SK-N-SH treated with all-trans-retinoic acid at 6 μM for 48 hours (cell line): ENCODE data around the gene PDE9A.

Experiments used
- ATAC-seq: fragments of 200-7000 bp; cut with Tn5 transposase; 3 replicates; pipeline ENCODE4 v1.9.1; 2020; ENCODE audit warnings: mild to moderate bottlenecking, moderate library complexity
- ARNTL ChIP-seq: fragments of 450-650 bp; formaldehyde crosslinking; IDR thresholded peaks from 2 replicates; pipeline ENCODE4 v1.5.0; 2020; ENCODE audit warnings: low read depth, mild to moderate bottlenecking, moderate library complexity, borderline replicate concordance
- BACH2 ChIP-seq: fragments of 250-450 bp; sonication (Bioruptor Pico); IDR thresholded peaks from 2 replicates; pipeline ENCODE4 v1.9.0; 2021; ENCODE audit warnings: mild to moderate bottlenecking, borderline replicate concordance
- ESRRG ChIP-seq: fragments of 250-450 bp; sonication (Bioruptor Pico); IDR thresholded peaks from 2 replicates; pipeline ENCODE4 v1.6.1; 2021; ENCODE audit warnings: mild to moderate bottlenecking
- GLIS3 ChIP-seq: fragments of 250-450 bp; sonication (Bioruptor Pico); IDR thresholded peaks from 2 replicates; pipeline ENCODE4 v1.5.0; 2020; ENCODE audit warnings: mild to moderate bottlenecking, moderate library complexity
- ISL1 ChIP-seq: fragments of 250-450 bp; sonication (Bioruptor Pico); IDR thresholded peaks from 2 replicates; pipeline ENCODE4 v2.1.2; 2022; ENCODE audit warnings: mild to moderate bottlenecking, moderate library complexity
- OSR1 ChIP-seq: fragments of 250-450 bp; sonication (Bioruptor Pico); IDR thresholded peaks from 2 replicates; pipeline ENCODE4 v1.8.0; 2022; ENCODE audit warnings: moderate library complexity, mild to moderate bottlenecking, inconsistent platforms
- RARB ChIP-seq: fragments of 250-450 bp; sonication (Bioruptor Pico); IDR thresholded peaks from 2 replicates; pipeline ENCODE4 v1.8.0; 2021; ENCODE audit warnings: mild to moderate bottlenecking, moderate library complexity
- SNAI2 ChIP-seq: fragments of 250-450 bp; sonication (Bioruptor Pico); IDR thresholded peaks from 2 replicates; pipeline ENCODE4 v1.5.0; 2020; ENCODE audit warnings: mild to moderate bottlenecking, moderate library complexity
- TCF4 ChIP-seq: fragments of 250-450 bp; sonication (Bioruptor Pico); IDR thresholded peaks from 2 replicates; pipeline ENCODE4 v1.8.0; 2021; ENCODE audit warnings: mild to moderate bottlenecking, moderate library complexity, borderline replicate concordance
- TOX ChIP-seq: fragments of 250-450 bp; sonication (Bioruptor Pico); IDR thresholded peaks from 2 replicates; pipeline ENCODE4 v1.8.0; 2021; ENCODE audit warnings: mild to moderate bottlenecking, moderate library complexity, borderline replicate concordance
- ZC3H10 ChIP-seq: fragments of 250-450 bp; sonication (Bioruptor Pico); IDR thresholded peaks from 2 replicates; pipeline ENCODE4 v1.5.1; 2021; ENCODE audit warnings: mild to moderate bottlenecking, moderate library complexity
- ZFP3 ChIP-seq: fragments of 250-450 bp; sonication (Bioruptor Pico); IDR thresholded peaks from 2 replicates; pipeline ENCODE4 v1.5.0; 2020; ENCODE audit warnings: mild to moderate bottlenecking, moderate library complexity
- ZFP30 ChIP-seq: fragments of 450-650 bp; formaldehyde crosslinking; IDR thresholded peaks from 2 replicates; pipeline ENCODE4 v1.5.0; 2022; ENCODE audit warnings: mild to moderate bottlenecking, moderate library complexity
- ZNF565 ChIP-seq: fragments of 450-650 bp; formaldehyde crosslinking; conservative IDR thresholded peaks from 2 replicates; pipeline ENCODE4 v1.5.0; 2020; ENCODE audit warnings: low read depth, mild to moderate bottlenecking, moderate library complexity
- ZNF70 ChIP-seq: fragments of 450-650 bp; formaldehyde crosslinking; IDR thresholded peaks from 2 replicates; pipeline ENCODE4 v1.5.0; 2020; ENCODE audit warnings: mild to moderate bottlenecking, moderate library complexity
- ZNF8 ChIP-seq: fragments of 450-650 bp; formaldehyde crosslinking; IDR thresholded peaks from 2 replicates; pipeline ENCODE4 v1.5.0; 2020; ENCODE audit warnings: mild to moderate bottlenecking, moderate library complexity
- TF ChIP-seq, protein P1 (sequence below): fragments of 250-450 bp; sonication (Bioruptor Pico); IDR thresholded peaks from 2 replicates; pipeline ENCODE4 v1.5.1; 2020; ENCODE audit warnings: low read depth, mild to moderate bottlenecking, moderate library complexity
- TF ChIP-seq, protein P2 (sequence below): fragments of 250-450 bp; sonication (Bioruptor Pico); IDR thresholded peaks from 2 replicates; pipeline ENCODE4 v1.5.0; 2020; ENCODE audit warnings: mild to moderate bottlenecking, moderate library complexity
- TF ChIP-seq, protein P3 (sequence below): fragments of 250-450 bp; sonication (Bioruptor Pico); IDR thresholded peaks from 2 replicates; pipeline ENCODE4 v1.8.0; 2021; ENCODE audit warnings: low read depth, mild to moderate bottlenecking, moderate library complexity, borderline replicate concordance
- TF ChIP-seq, protein P4 (sequence below): fragments of 250-450 bp; sonication (Bioruptor Pico); IDR thresholded peaks from 2 replicates; pipeline ENCODE4 v1.8.0; 2020; ENCODE audit warnings: mild to moderate bottlenecking, moderate library complexity, borderline replicate concordance

PDE9A gene

DNA sequence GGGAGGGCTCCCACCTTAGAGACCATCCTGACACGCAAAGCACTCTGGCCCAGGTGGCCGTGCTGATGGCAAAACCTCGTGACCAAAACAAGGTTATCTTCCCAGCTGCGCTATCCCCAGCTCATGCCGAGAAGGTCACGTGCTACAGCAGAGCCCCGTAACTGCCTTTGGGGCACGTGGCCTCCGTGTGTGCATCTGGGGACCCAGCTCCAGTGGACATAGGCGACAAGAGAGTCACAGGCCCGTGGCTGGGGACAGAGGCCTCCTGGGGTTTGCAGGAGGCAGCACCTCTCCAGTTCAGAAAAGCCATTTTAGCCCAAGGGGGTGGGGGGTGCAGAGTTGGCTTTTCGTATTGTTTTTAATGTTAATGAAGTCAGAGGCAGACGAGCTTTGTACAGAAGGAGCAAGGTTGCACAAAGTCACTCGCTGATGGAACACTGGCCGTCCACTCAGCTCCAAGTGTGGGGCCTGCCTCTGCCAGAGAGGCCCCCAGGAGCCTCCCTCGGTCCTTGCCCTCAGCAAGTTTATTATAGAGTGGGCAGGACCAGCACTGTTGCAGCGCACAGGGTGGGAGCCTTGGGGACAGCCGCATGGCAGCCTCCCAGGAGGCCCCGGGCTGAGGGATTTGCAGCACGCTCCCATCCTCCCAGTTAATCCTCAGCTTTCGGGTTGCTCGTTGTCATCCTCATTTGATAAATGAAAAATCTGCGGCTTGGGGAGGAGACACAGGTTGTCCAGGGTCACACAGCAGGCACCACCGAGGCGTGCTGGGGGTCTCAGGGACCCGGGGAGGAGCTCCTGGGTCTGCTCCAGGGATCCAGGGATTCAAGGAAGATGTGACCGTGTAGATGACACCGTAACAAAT lies 8.0 kb upstream of the PDE9A start:
- TF ChIP-seq OSR1 (CRISPR knock-in tag) (no peak), ZFP3 (CRISPR knock-in tag) (no peak), ARNTL (CRISPR knock-in tag) (no peak), BACH2 (CRISPR knock-in tag) (no peak), GLIS3 (no peak), TOX (no peak), ZNF8 (no peak), ESRRG (CRISPR knock-in tag) (no peak), ZNF565 (no peak), TCF4 (CRISPR knock-in tag) (no peak), ZNF70 (CRISPR knock-in tag) (no peak), ZC3H10 (no peak), ISL1 (no peak), SNAI2 (no peak), RARB (CRISPR knock-in tag) (no peak), ZFP30 (CRISPR knock-in tag) (no peak)
- TF ChIP-seq, protein P1, sequence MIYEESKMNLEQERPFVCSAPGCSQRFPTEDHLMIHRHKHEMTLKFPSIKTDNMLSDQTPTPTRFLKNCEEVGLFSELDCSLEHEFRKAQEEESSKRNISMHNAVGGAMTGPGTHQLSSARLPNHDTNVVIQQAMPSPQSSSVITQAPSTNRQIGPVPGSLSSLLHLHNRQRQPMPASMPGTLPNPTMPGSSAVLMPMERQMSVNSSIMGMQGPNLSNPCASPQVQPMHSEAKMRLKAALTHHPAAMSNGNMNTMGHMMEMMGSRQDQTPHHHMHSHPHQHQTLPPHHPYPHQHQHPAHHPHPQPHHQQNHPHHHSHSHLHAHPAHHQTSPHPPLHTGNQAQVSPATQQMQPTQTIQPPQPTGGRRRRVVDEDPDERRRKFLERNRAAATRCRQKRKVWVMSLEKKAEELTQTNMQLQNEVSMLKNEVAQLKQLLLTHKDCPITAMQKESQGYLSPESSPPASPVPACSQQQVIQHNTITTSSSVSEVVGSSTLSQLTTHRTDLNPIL (CRISPR knock-in tag) = no peak
- TF ChIP-seq, protein P2, sequence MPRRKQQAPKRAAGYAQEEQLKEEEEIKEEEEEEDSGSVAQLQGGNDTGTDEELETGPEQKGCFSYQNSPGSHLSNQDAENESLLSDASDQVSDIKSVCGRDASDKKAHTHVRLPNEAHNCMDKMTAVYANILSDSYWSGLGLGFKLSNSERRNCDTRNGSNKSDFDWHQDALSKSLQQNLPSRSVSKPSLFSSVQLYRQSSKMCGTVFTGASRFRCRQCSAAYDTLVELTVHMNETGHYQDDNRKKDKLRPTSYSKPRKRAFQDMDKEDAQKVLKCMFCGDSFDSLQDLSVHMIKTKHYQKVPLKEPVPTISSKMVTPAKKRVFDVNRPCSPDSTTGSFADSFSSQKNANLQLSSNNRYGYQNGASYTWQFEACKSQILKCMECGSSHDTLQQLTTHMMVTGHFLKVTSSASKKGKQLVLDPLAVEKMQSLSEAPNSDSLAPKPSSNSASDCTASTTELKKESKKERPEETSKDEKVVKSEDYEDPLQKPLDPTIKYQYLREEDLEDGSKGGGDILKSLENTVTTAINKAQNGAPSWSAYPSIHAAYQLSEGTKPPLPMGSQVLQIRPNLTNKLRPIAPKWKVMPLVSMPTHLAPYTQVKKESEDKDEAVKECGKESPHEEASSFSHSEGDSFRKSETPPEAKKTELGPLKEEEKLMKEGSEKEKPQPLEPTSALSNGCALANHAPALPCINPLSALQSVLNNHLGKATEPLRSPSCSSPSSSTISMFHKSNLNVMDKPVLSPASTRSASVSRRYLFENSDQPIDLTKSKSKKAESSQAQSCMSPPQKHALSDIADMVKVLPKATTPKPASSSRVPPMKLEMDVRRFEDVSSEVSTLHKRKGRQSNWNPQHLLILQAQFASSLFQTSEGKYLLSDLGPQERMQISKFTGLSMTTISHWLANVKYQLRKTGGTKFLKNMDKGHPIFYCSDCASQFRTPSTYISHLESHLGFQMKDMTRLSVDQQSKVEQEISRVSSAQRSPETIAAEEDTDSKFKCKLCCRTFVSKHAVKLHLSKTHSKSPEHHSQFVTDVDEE (CRISPR knock-in tag) = no peak
- TF ChIP-seq, protein P3, sequence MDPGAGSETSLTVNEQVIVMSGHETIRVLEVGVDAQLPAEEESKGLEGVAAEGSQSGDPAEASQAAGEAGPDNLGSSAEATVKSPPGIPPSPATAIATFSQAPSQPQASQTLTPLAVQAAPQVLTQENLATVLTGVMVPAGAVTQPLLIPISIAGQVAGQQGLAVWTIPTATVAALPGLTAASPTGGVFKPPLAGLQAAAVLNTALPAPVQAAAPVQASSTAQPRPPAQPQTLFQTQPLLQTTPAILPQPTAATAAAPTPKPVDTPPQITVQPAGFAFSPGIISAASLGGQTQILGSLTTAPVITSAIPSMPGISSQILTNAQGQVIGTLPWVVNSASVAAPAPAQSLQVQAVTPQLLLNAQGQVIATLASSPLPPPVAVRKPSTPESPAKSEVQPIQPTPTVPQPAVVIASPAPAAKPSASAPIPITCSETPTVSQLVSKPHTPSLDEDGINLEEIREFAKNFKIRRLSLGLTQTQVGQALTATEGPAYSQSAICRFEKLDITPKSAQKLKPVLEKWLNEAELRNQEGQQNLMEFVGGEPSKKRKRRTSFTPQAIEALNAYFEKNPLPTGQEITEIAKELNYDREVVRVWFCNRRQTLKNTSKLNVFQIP (CRISPR knock-in tag) = no peak
- no peak for ATAC-seq

DNA sequence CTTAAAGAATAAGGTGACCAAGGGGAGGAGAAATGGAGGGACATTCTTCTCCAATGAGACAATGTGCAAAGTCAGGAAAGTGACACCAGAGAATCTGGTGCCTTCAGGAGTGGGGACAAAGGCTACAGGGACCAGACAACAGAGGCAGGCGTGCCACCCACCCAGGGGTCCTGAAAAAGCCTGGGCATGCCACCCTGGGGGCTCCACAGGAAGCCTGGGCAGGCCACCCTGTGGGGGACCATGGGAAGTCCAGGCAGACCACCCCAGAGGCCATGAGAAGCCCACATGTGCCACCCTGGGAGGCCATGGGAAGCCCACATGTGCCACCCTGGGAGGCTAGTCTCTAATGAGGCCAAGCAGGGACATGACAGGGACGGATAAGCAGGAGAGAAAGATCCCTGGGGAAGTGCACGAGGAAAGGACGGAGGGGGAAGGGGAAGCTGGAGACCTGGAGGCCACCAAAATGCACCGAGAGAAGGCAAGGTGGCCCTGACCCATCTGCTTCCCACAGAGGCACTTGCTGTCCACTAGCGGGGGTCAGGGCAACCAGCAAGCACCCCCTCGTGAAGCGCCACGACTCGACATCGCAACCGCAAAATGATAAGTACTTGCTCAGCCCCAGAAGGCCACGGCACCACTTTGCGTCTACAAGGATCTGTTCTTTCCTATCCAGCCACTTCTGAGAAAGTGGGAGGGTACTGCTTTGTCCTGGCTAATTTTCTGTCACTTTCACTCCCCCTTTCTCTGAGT lies 7.2 kb upstream of the PDE9A start:
- no peak for ATAC-seq
- TF ChIP-seq ESRRG (CRISPR knock-in tag) = no peak
- TF ChIP-seq ISL1 = no peak
- no peak for TF ChIP-seq GLIS3
- no peak for TF ChIP-seq SNAI2
- TF ChIP-seq, protein P4, sequence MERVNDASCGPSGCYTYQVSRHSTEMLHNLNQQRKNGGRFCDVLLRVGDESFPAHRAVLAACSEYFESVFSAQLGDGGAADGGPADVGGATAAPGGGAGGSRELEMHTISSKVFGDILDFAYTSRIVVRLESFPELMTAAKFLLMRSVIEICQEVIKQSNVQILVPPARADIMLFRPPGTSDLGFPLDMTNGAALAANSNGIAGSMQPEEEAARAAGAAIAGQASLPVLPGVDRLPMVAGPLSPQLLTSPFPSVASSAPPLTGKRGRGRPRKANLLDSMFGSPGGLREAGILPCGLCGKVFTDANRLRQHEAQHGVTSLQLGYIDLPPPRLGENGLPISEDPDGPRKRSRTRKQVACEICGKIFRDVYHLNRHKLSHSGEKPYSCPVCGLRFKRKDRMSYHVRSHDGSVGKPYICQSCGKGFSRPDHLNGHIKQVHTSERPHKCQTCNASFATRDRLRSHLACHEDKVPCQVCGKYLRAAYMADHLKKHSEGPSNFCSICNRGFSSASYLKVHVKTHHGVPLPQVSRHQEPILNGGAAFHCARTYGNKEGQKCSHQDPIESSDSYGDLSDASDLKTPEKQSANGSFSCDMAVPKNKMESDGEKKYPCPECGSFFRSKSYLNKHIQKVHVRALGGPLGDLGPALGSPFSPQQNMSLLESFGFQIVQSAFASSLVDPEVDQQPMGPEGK (CRISPR knock-in tag) = no peak
- TF ChIP-seq, protein P1 (CRISPR knock-in tag) = no peak
- TF ChIP-seq ZNF565 = no peak
- TF ChIP-seq, protein P3 (CRISPR knock-in tag) = no peak
- no peak for TF ChIP-seq TCF4 (CRISPR knock-in tag)
